GM19395 (cell line): ENCODE measurements around the gene GPR153.
A peak's percentile ranks its signal among the peaks of the same experiment; 100 is the strongest.

Experiments
- ATAC-seq: cut with Tn5 transposase; IDR thresholded peaks from one replicate; pipeline ENCODE4 v1.9.1; 2021; ENCODE audit warnings: mild to moderate bottlenecking, moderate library complexity; ENCODE audit not compliant: unreplicated experiment

The GPR153 gene

GRCh38 chr1:6206520-6206855 is 54.4 kb downstream of the GPR153 start:
- no peak for ATAC-seq

DNA sequence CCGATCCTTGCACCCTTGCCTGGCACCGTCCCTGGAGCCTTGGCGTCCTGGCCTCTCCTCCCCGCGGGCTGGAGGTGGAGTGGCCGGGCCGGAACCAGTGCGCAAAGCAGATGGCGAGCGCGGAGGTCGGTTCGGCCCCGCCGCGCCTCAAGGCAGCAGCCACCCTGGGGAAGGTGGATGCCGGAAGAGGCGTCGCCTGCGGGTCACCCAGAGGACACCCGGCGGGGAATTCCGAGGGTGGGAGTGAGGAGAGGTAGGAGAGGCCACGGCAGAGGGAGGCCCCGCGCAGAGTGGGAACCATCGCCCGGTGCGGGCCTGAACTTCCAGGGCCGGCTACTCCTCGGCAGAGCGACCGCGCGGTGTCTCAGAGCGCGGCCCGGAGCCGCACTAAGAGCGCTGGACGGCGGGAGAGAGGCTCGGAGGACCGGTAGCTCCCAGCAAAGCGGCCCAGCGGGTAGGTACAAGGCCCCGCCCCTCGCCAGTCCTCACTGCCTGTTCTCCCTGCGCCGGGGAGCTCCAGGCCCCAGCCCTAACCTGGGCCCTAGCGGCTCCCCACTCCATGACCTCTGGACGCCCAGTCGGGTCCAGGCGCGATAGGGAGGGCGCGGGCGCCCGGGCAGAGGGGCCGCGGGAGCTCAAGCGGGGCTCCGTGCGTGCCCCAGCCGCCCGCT is 54.9 kb downstream of the GPR153 start, which contains the start of gene RNF207:
Gene RNF207, plus strand, starts transcription at position 271 of the 671 bp plus-strand sequence. CDS start 417 bp downstream, outside the sequence.
- peak; percentile 57 for ATAC-seq

GRCh38 chr1:6202256-6202655 is 58.6 kb downstream of the GPR153 start:
- ATAC-seq = no peak

- no peak for ATAC-seq
Measured at GRCh38 chr1:6200188-6200809, 60.6 kb downstream of the GPR153 start.

- peak; percentile 93 for ATAC-seq
Measured at GRCh38 chr1:6199298-6200187, 61.4 kb downstream of the GPR153 start, which contains the start of gene RPL22. RPL22 (minus strand) TSS chr1:6199595; CDS start chr1:6199573, 22 bp downstream.

DNA sequence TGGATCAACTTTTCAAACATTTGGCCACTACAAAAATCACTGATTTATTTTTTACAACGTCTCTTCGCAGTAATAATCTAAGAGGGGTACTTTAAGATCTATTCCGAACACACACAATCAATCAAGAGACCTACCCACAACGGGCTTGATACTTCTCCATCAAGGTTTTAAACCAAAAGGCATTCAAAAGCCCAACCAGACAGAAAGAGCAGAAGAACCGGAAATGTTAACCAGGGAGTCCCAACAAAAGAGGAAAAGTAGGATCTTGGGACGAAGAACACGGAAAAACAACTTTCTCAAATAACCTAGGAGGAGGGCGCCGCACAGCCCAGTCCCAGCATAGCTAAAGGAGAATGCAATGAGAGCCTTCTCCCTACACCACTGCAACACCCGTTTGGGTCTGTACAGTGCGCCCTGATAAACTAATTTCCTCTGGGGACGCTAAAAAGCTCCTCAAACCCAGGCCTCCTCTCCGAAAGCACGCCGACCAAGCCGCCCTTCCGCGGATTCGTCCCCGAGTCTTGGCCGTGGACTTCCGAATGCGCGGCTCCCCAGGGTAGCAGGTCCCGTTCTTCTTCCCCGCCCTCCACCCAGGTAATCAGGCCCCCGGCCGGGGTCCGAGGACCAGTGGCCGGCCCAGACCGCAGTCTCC is 62.1 kb downstream of the GPR153 start:
- ATAC-seq = peak; percentile 21

- ATAC-seq = no peak
Measured at GRCh38 chr1:6197746-6198427, 63.0 kb downstream of the GPR153 start.
